Measurements from ENCODE around the gene FAM114A1. TPM values are rescaled to one million over a fixed set of nuclear protein-coding genes. Genes with fewer than 3 reads are reported as not detected.

FAM114A1 gene
- total RNA-seq, 1 donor from 2014 or later: 159 TPM

DNA sequence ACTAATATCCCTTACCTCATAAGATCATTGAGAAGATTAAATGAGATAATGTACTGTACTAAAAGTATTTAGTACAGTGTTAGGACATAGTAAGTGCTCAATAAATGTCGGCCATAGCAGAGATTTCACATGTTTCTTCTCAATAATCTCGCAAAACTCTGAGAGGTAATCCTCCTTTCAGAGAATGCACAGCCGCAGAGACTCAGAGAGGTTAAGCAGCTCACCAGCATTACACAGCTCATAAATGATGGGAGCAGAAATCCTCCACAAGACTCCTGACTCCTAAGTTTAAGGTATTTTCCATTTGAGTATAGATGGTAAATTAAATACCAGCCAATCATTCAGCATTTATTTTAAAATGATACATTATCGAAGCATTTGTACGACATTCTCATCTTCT, 34.6 kb downstream of the FAM114A1 start:
- FAIRE-seq (no peak), DNase-seq (ENCODE audit: low read depth) (no peak)
- Mint-ChIP-seq H3K27me3 (ENCODE audit: low read depth, unreplicated experiment) (no peaks in the 10 kb centered on the region), H3K4me1 (ENCODE audit: low read depth, unreplicated experiment) (peaks cover 3% of the 10 kb centered on the region), H3K27ac (ENCODE audit: unreplicated experiment) (no peak overlapping the region), H3K9me3 (ENCODE audit: unreplicated experiment) (no peaks in the 10 kb centered on the region), H3K36me3 (ENCODE audit: low read depth, unreplicated experiment) (peaks cover 26% of the 10 kb centered on the region), H3K4me3 (ENCODE audit: unreplicated experiment) (no peak overlapping the region)
- Histone ChIP-seq H3K9ac (ENCODE audit: low read length) (no peak overlapping the region), H3K36me3 (ENCODE audit: insufficient read depth, low read length) (peaks cover 63% of the 10 kb centered on the region), H3K27me3 (ENCODE audit: insufficient read depth, low read length) (no peaks in the 10 kb centered on the region), H3K9me3 (ENCODE audit: insufficient read depth, low read depth, low read length) (no peaks in the 10 kb centered on the region), H3K27ac (ENCODE audit: low read depth, low read length) (no peak overlapping the region), H3K79me2 (ENCODE audit: insufficient read depth, low read length) (peaks cover 5% of the 10 kb centered on the region), H3K4me2 (ENCODE audit: low read length) (no peak overlapping the region), H2AFZ (ENCODE audit: low read depth, low read length) (no peak overlapping the region), H3K4me1 (ENCODE audit: insufficient read depth, low read length) (no peaks in the 10 kb centered on the region), H4K20me1 (ENCODE audit: insufficient read depth, low read length) (peaks cover 55% of the 10 kb centered on the region), H3K4me3 (ENCODE audit: insufficient read depth, low read depth, low read length) (no peak overlapping the region)
- TF ChIP-seq, protein P1, sequence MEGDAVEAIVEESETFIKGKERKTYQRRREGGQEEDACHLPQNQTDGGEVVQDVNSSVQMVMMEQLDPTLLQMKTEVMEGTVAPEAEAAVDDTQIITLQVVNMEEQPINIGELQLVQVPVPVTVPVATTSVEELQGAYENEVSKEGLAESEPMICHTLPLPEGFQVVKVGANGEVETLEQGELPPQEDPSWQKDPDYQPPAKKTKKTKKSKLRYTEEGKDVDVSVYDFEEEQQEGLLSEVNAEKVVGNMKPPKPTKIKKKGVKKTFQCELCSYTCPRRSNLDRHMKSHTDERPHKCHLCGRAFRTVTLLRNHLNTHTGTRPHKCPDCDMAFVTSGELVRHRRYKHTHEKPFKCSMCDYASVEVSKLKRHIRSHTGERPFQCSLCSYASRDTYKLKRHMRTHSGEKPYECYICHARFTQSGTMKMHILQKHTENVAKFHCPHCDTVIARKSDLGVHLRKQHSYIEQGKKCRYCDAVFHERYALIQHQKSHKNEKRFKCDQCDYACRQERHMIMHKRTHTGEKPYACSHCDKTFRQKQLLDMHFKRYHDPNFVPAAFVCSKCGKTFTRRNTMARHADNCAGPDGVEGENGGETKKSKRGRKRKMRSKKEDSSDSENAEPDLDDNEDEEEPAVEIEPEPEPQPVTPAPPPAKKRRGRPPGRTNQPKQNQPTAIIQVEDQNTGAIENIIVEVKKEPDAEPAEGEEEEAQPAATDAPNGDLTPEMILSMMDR (IDR thresholded peaks at IDR 0.05; ENCODE audit: insufficient read depth, low read depth, low read length): no peak
- no peak for TF ChIP-seq EZH2 (IDR thresholded peaks at IDR 0.05; ENCODE audit: insufficient read depth, low read length)

DNA sequence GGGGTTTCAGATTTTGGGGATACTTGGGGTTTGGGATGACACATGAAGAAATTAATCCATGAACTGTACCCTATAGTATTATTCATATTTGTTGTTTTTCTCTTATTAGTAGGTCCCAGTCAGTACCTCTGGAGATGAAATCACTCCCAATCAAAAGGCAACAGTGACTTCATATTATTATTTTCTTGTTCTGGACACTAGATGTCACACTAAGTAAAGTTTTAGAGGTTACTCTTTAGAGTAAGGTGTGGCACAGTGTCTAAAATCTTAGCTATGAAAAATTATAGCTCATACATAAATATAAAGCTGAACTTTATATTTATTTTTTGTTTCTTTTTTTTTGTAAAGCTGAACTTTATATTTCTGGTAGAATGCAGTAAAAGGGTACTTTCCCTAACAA, 35.1 kb downstream of the FAM114A1 start:
- Histone ChIP-seq H3K9ac (ENCODE audit: low read length) (no peak overlapping the region), H4K20me1 (ENCODE audit: insufficient read depth, low read length) (peaks cover 52% of the 10 kb centered on the region), H3K4me1 (ENCODE audit: insufficient read depth, low read length) (no peaks in the 10 kb centered on the region), H2AFZ (ENCODE audit: low read depth, low read length) (no peak overlapping the region), H3K27me3 (ENCODE audit: insufficient read depth, low read length) (no peaks in the 10 kb centered on the region), H3K36me3 (ENCODE audit: insufficient read depth, low read length) (peaks cover 64% of the 10 kb centered on the region), H3K9me3 (ENCODE audit: insufficient read depth, low read depth, low read length) (no peaks in the 10 kb centered on the region), H3K79me2 (ENCODE audit: insufficient read depth, low read length) (peaks cover 5% of the 10 kb centered on the region), H3K4me2 (ENCODE audit: low read length) (no peak overlapping the region), H3K27ac (ENCODE audit: low read depth, low read length) (no peak overlapping the region), H3K4me3 (ENCODE audit: insufficient read depth, low read depth, low read length) (no peak overlapping the region)
- FAIRE-seq (no peak), DNase-seq (ENCODE audit: low read depth) (no peak)
- H3K4me3 Mint-ChIP-seq (ENCODE audit: unreplicated experiment): no peak overlapping the region
- peaks cover under 1% of the 10 kb centered on the region for H3K4me1 Mint-ChIP-seq (ENCODE audit: low read depth, unreplicated experiment)
- no peaks in the 10 kb centered on the region for H3K9me3 Mint-ChIP-seq (ENCODE audit: unreplicated experiment)
- no peak overlapping the region for H3K27ac Mint-ChIP-seq (ENCODE audit: unreplicated experiment)
- peaks cover 29% of the 10 kb centered on the region for H3K36me3 Mint-ChIP-seq (ENCODE audit: low read depth, unreplicated experiment)
- TF ChIP-seq EZH2 (IDR thresholded peaks at IDR 0.05; ENCODE audit: insufficient read depth, low read length): no peak
- TF ChIP-seq, protein P1 (IDR thresholded peaks at IDR 0.05; ENCODE audit: insufficient read depth, low read depth, low read length): no peak
- H3K27me3 Mint-ChIP-seq (ENCODE audit: low read depth, unreplicated experiment): no peaks in the 10 kb centered on the region

DNA sequence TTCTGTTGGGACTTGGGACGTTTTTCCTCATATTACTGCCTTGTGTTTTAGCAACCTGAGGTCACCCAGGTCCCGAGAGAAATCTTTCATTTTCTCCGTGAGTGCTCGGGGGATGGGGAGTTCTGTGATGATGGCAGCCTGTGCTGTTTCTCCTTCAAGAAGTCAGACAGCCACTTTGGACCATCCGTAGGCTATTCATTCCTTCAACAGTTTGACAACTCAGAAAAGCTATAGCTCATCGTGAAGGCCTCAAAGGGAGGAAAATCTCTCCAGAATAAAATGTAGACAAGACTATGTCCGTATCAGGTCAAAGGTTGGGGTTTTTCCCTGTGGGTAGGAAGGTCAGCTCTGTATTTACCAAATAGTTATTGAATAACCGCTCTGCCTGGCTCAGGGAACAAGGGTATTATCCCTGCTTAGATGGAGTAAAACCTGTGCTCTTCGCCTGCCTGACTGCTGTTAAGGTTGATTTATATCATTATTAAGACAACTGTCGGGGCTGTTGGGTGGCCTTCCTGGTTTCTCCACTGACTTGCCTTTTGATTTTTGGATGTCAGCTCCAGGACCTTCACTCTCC, 36.6 kb downstream of the FAM114A1 start:
- DNase-seq (ENCODE audit: low read depth) (no peak), FAIRE-seq (no peak)
- Histone ChIP-seq H3K27ac (ENCODE audit: low read depth, low read length) (no peak overlapping the region), H3K9ac (ENCODE audit: low read length) (no peak overlapping the region), H3K4me1 (ENCODE audit: insufficient read depth, low read length) (no peaks in the 10 kb centered on the region), H4K20me1 (ENCODE audit: insufficient read depth, low read length) (peaks cover 47% of the 10 kb centered on the region), H3K36me3 (ENCODE audit: insufficient read depth, low read length) (peaks cover 68% of the 10 kb centered on the region), H3K27me3 (ENCODE audit: insufficient read depth, low read length) (no peaks in the 10 kb centered on the region), H3K4me2 (ENCODE audit: low read length) (no peak overlapping the region), H3K4me3 (ENCODE audit: insufficient read depth, low read depth, low read length) (no peak overlapping the region), H3K79me2 (ENCODE audit: insufficient read depth, low read length) (peaks cover 3% of the 10 kb centered on the region), H3K9me3 (ENCODE audit: insufficient read depth, low read depth, low read length) (no peaks in the 10 kb centered on the region), H2AFZ (ENCODE audit: low read depth, low read length) (no peak overlapping the region)
- H3K27ac Mint-ChIP-seq (ENCODE audit: unreplicated experiment): no peak overlapping the region
- peaks cover 2% of the 10 kb centered on the region for H3K4me1 Mint-ChIP-seq (ENCODE audit: low read depth, unreplicated experiment)
- H3K4me3 Mint-ChIP-seq (ENCODE audit: unreplicated experiment): no peak overlapping the region
- H3K9me3 Mint-ChIP-seq (ENCODE audit: unreplicated experiment): no peaks in the 10 kb centered on the region
- H3K27me3 Mint-ChIP-seq (ENCODE audit: low read depth, unreplicated experiment): no peaks in the 10 kb centered on the region
- peaks cover 26% of the 10 kb centered on the region for H3K36me3 Mint-ChIP-seq (ENCODE audit: low read depth, unreplicated experiment)
- TF ChIP-seq, protein P1 (IDR thresholded peaks at IDR 0.05; ENCODE audit: insufficient read depth, low read depth, low read length): no peak
- no peak for TF ChIP-seq EZH2 (IDR thresholded peaks at IDR 0.05; ENCODE audit: insufficient read depth, low read length)
